Thyroid gland (tissue), 4 donors: ENCODE measurements around the gene CNOT1. TPM values are rescaled to one million over a fixed set of nuclear protein-coding genes. Genes with fewer than 3 reads are reported as not detected.

ENCODE experiments used
- DNase-seq, 2 donors: peaks; one replicate each; pipeline ENCODE4 v3.0.0-alpha.2; 2019
- H3K27ac ChIP-seq, 3 donors: fragments of 200-600 bp; sonication (generic); 1 replicate in 2 of 3; 2 replicates in 1 of 3; pipeline ENCODE4 v1.5.1; 2016 to 2019; ENCODE audit warnings: mild to moderate bottlenecking in 1 of 3, moderate library complexity in 1 of 3
- H3K27me3 ChIP-seq: fragments of 200-600 bp; sonication (generic); one replicate; pipeline ENCODE4 v1.5.1; 2019
- H3K36me3 ChIP-seq, 2 donors: fragments of 200-600 bp; sonication (generic); one replicate each; pipeline ENCODE4 v1.5.1; 2016 to 2019
- H3K4me1 ChIP-seq, 2 donors: fragments of 200-600 bp; sonication (generic); one replicate each; pipeline ENCODE4 v1.5.1; 2017 to 2019
- H3K4me3 ChIP-seq, 3 donors: fragments of 200-600 bp; sonication (generic); replicated peaks in 1 of 3; 1 replicate in 2 of 3; 2 replicates in 1 of 3; pipeline ENCODE4 v1.5.1; 2016; ENCODE audit warnings: mild to moderate bottlenecking in 1 of 3
- H3K9me3 ChIP-seq: fragments of 200-600 bp; sonication (generic); one replicate; pipeline ENCODE4 v1.5.1; 2017
- POLR2A ChIP-seq, 2 donors: fragments of 450-650 bp; IDR thresholded peaks; one replicate each; pipeline ENCODE4 v1.6.1; 2017; ENCODE audit warnings: antibody characterized with exemption in 2 of 2, mild to moderate bottlenecking in 2 of 2, moderate library complexity in 1 of 2
- WGBS, 2 donors: methylation state at CpG; one replicate each; pipeline ENCODE4 v1.1.5; 2017; 5-methylcytosine and 5-hydroxymethylcytosine counted together
- intact Hi-C: fragments of 100-400 bp; cut with DNase I; formaldehyde crosslinking; loops from one replicate; pipeline ENCODE4 v1.15.1; 2023
- total RNA-seq, 4 donors: library from RNA; depleted of rRNA; stranded (reverse); fragments of >200 nt; gene quantifications; one replicate each; pipeline ENCODE4 v1.2.3, GENCODE V29; 2016
- TF ChIP-seq, protein P1 (sequence below), 6 experiments: fragments of 200-600 bp in 3 of 6; fragments of 450-650 bp in 3 of 6; sonication (generic) in 3 of 6; IDR thresholded peaks; one replicate each; pipeline ENCODE4 v1.5.1; 2016 to 2019; ENCODE audit warnings: antibody characterized with exemption in 6 of 6, mild to moderate bottlenecking in 2 of 6, inconsistent platforms in 1 of 6, moderate library complexity in 1 of 6

The CNOT1 gene
- total RNA-seq, 4 donors from 2014 or later = 109 to 150 (median 133) TPM

DNA sequence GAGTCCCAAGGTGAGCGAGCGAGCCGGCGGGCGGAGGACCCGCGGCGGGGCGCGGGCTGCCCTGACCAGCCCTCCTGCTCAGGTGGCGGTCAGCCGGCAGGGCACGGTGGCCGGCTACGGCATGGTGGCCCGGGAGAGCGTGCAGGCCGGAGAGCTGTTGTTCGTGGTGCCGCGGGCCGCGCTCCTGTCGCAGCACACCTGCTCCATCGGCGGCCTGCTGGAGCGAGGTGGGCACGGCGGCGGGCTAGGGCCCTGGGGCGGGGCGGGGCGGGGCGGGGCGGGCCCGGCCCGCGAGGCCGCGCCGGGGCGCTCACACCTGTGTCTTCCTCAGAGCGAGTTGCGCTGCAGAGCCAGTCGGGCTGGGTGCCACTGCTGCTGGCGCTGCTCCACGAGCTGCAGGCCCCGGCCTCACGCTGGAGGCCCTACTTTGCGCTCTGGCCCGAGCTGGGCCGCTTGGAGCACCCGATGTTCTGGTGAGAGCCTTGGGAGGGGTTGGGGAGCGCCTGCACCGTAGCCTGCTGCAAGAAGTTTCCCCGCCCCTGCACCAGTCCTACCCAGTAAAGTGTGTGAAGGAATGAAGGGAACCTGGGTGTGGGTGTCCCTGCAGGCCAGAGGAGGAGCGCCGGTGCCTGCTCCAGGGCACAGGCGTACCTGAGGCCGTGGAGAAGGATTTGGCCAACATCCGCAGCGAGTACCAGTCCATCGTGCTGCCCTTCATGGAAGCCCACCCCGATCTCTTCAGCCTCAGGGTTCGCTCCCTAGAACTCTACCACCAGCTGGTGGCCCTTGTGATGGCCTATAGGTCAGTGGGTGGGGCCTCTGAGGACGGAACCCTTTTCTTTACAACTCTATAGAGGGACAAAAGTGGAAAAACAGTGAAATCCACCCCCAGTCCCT lies 113.5 kb downstream of the CNOT1 start:
- WGBS, 2 donors = 18 to 32% methylated on average over 22 to 26 of the region's 66 CpGs
- H3K36me3 ChIP-seq = peaks cover 23 to 40% of the 10 kb centered on the region in 2 donors
- H3K4me1 ChIP-seq = peaks cover 9 to 10% of the 10 kb centered on the region in 2 donors
- H3K27ac ChIP-seq = peak overlapping the region; percentile 18 to 74 (median 60)
- TF ChIP-seq, protein P1, sequence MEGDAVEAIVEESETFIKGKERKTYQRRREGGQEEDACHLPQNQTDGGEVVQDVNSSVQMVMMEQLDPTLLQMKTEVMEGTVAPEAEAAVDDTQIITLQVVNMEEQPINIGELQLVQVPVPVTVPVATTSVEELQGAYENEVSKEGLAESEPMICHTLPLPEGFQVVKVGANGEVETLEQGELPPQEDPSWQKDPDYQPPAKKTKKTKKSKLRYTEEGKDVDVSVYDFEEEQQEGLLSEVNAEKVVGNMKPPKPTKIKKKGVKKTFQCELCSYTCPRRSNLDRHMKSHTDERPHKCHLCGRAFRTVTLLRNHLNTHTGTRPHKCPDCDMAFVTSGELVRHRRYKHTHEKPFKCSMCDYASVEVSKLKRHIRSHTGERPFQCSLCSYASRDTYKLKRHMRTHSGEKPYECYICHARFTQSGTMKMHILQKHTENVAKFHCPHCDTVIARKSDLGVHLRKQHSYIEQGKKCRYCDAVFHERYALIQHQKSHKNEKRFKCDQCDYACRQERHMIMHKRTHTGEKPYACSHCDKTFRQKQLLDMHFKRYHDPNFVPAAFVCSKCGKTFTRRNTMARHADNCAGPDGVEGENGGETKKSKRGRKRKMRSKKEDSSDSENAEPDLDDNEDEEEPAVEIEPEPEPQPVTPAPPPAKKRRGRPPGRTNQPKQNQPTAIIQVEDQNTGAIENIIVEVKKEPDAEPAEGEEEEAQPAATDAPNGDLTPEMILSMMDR (IDR thresholded peaks at IDR 0.05) = peak in 1 of 6 experiments; percentile 7
- no peak for TF ChIP-seq POLR2A (IDR thresholded peaks at IDR 0.05)
- H3K9me3 ChIP-seq = no peaks in the 10 kb centered on the region
- peak; percentile 65 to 66 for DNase-seq
- peak overlapping the region; percentile 12 to 87 (median 70) for H3K4me3 ChIP-seq
- H3K27me3 ChIP-seq = no peaks in the 10 kb centered on the region
- intact Hi-C loops = loop anchor here (10.0 kb wide), 1 partner anchor 239 kb away; no protein-coding TSS in a partner anchor

DNA sequence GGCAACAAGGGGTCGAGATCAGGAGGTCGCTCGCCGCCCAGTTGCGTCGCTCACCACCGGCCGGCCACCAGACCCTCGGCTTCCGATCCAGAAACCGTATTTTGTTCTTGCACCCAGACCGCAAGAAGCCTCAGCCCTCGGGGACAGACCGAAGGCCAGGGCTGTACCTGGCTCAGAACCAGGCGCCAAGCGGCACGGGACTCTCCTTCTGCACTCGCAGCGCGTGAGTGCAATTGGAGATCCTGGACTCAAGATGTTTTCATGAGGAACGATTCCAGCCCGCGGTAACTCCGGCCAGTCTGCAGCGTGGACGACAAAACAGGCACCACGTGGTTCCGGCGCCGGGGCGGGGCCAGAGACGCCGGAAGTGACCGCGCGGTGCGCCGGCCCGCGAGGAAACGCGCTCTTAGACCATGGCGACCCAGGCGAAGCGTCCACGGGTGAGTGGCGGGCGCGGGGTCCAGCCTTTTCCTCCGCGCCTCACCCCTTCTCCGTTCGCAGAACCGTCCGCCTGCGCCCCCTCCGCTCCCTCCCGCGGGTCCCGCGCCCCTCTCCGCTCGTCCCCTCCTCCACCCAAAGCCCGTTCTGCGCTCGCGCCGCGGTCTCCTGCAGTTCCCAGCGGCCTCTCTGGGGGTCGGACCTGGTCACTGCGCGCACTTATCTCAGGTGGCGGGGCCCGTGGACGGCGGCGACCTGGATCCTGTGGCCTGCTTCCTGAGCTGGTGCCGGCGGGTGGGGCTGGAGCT lies 114.3 kb downstream of the CNOT1 start, which contains the start of gene SETD6:
SETD6 (plus strand) TSS at position 393 of the 746 bp plus-strand sequence; CDS start at position 414, 21 bp downstream.
- intact Hi-C loops = loop anchor here (10.0 kb wide), 1 partner anchor 240 kb away; no protein-coding TSS in a partner anchor
- peaks cover 9 to 10% of the 10 kb centered on the region in 2 donors for H3K4me1 ChIP-seq
- DNase-seq = peak; percentile 92 to 93
- TF ChIP-seq POLR2A (IDR thresholded peaks at IDR 0.05) = peak in 1 of 2 donors; percentile 65
- TF ChIP-seq, protein P1 (IDR thresholded peaks at IDR 0.05) = peak in 4 of 6 experiments; percentile 22 to 40 (median 30)
- no peaks in the 10 kb centered on the region for H3K27me3 ChIP-seq
- H3K36me3 ChIP-seq = peaks cover 14 to 32% of the 10 kb centered on the region in 2 donors
- H3K9me3 ChIP-seq = no peaks in the 10 kb centered on the region
- H3K27ac ChIP-seq = peak within 1 kb of the TSS; percentile 18 to 74 (median 60)
- 0 to 1% methylated on average over 12 to 50 of the region's 80 CpGs for WGBS, 2 donors
- peak within 1 kb of the TSS; percentile 12 to 87 (median 70) for H3K4me3 ChIP-seq

DNA sequence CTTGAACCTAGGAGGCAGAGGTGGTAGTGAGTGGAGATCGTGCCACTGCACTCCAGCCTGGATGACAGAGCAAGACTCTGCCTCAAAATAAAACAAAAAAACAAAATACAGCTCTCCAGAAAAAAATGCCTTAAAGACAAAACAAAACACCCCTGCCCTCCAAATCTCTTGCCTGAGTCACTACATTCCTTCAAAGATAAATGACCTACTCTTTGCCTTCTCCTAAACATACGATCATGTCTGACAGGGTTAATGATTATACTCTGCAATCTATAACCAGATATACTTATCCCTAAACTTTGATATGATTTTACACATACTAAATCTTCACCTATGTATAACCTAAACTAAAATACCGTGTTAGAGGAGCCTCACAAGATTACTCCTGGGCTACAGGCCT lies 115.8 kb downstream of the CNOT1 start:
- DNase-seq = no peak
- H3K27ac ChIP-seq = no peak overlapping the region
- intact Hi-C loops = loop anchor here (5.0 to 10.0 kb wide), 2 partner anchors 143 to 241 kb away; no protein-coding TSS in a partner anchor
- H3K9me3 ChIP-seq = no peaks in the 10 kb centered on the region
- no peaks in the 10 kb centered on the region for H3K27me3 ChIP-seq
- peaks cover 9 to 10% of the 10 kb centered on the region in 2 donors for H3K4me1 ChIP-seq
- H3K36me3 ChIP-seq = peaks cover 7 to 19% of the 10 kb centered on the region in 2 donors
- 96 to 97% methylated on average over 3 of the region's 3 CpGs for WGBS, 2 donors
- no peak overlapping the region for H3K4me3 ChIP-seq
- no peak for TF ChIP-seq POLR2A (IDR thresholded peaks at IDR 0.05)
- TF ChIP-seq, protein P1 (IDR thresholded peaks at IDR 0.05) = no peak

DNA sequence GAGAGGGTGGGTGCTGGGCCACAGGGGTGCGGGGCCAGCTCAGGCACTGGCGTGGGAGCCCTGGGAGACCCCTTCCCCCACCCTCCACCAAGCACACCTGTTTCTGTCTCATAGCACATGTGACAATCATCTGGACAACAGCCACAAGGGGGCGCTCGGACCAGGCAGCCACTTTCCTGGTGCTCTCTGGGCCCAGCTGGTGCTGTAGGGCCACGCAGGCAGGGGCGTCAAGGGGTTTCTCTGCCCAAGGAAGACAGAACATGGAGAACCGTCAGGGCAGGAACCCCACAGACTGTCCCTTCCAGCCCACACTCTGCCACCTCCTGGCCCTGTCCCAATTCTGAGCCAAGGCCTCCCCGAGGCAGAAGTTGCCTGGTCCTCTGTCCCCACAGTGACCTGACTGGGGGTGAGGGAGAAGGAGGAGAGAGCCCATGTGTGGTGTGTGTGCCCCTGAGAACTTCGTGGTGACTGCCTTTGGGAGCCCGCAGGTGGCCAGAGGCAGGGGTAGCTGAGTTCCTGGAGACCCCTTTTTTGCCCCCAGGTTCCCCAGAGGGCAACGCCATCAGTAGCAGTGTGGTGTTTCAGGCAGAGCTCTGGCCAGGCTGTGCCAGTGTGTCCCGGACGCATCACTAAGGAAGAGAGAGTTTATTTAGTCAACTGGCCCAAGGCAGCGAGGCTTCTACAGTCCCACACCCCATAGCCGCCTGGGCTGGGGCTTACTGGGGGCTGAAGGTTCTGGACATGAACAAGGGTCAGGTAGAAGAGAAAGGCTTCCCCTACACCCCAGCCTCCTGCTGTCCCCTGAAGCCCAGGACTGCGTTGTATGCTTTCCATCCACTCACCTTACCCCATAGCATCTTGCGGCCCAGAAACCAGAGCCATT lies 117.5 kb downstream of the CNOT1 start:
- TF ChIP-seq, protein P1 (IDR thresholded peaks at IDR 0.05) = peak; percentile 48 to 73 (median 59)
- no peak for TF ChIP-seq POLR2A (IDR thresholded peaks at IDR 0.05)
- Histone ChIP-seq H3K4me3 (no peak overlapping the region), H3K27me3 (no peaks in the 10 kb centered on the region), H3K27ac (no peak overlapping the region), H3K4me1 (peaks cover 9 to 10% of the 10 kb centered on the region in 2 donors), H3K36me3 (peaks cover 0 to 3% of the 10 kb centered on the region in 2 donors), H3K9me3 (no peaks in the 10 kb centered on the region)
- 58 to 66% methylated on average over 13 to 16 of the region's 17 CpGs for WGBS, 2 donors
- intact Hi-C loops = loop anchor here (5.0 to 10.0 kb wide), 2 partner anchors 145 to 243 kb away; no protein-coding TSS in a partner anchor
- DNase-seq = peak; percentile 74 to 80
